Nephron (organoid): ENCODE measurements around the gene IFNA8.
A peak's percentile ranks its signal among the peaks of the same experiment; 100 is the strongest.

ENCODE experiments used
- H3K27ac Mint-ChIP-seq, 3 experiments: 2 replicates each; pipeline ENCODE4 v1.8.0; 2020; ENCODE audit warnings: mixed read lengths in 3 of 3, mild to moderate bottlenecking in 2 of 3, moderate library complexity in 1 of 3
- H3K27me3 Mint-ChIP-seq: 2 replicates; pipeline ENCODE4 v1.8.0; 2021; ENCODE audit warnings: low read depth, mild to moderate bottlenecking, moderate library complexity, mixed read lengths
- H3K36me3 Mint-ChIP-seq: 2 replicates; pipeline ENCODE4 v1.8.0; 2020; ENCODE audit warnings: low read depth, mixed read lengths
- H3K4me1 Mint-ChIP-seq: 2 replicates; pipeline ENCODE4 v1.8.0; 2020; ENCODE audit warnings: mixed read lengths
- H3K4me3 Mint-ChIP-seq, 3 experiments: 2 replicates each; pipeline ENCODE4 v1.8.0; 2020; ENCODE audit warnings: mild to moderate bottlenecking in 3 of 3, mixed read lengths in 3 of 3, moderate library complexity in 2 of 3
- H3K9me3 Mint-ChIP-seq: 2 replicates; pipeline ENCODE4 v1.8.0; 2020; ENCODE audit warnings: mixed read lengths
- TF ChIP-seq, protein P1 (sequence below), 3 experiments: fragments of 200-600 bp; sonication (generic); IDR thresholded peaks; one replicate each; pipeline ENCODE4 v1.5.0; 2021; ENCODE audit warnings: antibody characterized with exemption in 3 of 3; ENCODE audit not compliant: unreplicated experiment in 3 of 3

The IFNA8 gene

DNA sequence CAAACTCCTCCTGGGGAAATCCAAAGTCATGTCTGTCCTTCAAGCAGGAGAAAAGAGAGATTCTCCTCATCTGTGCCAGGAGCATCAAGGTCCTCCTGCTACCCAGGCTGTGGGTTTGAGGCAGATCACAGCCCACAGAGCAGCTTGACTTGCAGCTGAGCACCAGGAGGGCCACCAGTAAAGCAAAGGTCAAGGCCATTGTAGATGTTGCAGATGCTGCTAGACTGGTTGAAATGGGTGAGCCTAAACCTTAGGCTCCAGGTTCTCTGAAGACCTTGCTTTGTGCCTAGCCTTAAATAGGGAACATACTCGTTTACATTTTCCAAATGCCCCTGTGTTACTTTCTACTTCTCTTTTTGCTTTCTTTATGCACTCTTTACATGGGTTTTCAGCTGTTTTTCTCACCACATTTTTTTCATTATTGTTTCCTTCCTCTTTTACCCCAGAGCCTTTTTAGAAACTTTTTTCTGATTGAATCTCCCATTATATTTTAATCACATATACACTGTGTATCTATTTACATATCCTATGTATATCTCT, 23.7 kb upstream of the IFNA8 start, which contains the start of gene IFNA2:
Gene IFNA2 (minus strand): TSS at position 268 of the 540 bp plus-strand sequence. CDS start 69 bp downstream, at position 199.
- Mint-ChIP-seq H3K27ac (no peak within 1 kb of the TSS), H3K4me1 (no peaks in the 10 kb centered on the region), H3K9me3 (no peaks in the 10 kb centered on the region), H3K27me3 (peaks cover 18% of the 10 kb centered on the region), H3K4me3 (no peak within 1 kb of the TSS), H3K36me3 (no peaks in the 10 kb centered on the region)
- TF ChIP-seq, protein P1, sequence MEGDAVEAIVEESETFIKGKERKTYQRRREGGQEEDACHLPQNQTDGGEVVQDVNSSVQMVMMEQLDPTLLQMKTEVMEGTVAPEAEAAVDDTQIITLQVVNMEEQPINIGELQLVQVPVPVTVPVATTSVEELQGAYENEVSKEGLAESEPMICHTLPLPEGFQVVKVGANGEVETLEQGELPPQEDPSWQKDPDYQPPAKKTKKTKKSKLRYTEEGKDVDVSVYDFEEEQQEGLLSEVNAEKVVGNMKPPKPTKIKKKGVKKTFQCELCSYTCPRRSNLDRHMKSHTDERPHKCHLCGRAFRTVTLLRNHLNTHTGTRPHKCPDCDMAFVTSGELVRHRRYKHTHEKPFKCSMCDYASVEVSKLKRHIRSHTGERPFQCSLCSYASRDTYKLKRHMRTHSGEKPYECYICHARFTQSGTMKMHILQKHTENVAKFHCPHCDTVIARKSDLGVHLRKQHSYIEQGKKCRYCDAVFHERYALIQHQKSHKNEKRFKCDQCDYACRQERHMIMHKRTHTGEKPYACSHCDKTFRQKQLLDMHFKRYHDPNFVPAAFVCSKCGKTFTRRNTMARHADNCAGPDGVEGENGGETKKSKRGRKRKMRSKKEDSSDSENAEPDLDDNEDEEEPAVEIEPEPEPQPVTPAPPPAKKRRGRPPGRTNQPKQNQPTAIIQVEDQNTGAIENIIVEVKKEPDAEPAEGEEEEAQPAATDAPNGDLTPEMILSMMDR (IDR thresholded peaks at IDR 0.05; ENCODE audit: unreplicated experiment in 3 of 3), result no peak

DNA sequence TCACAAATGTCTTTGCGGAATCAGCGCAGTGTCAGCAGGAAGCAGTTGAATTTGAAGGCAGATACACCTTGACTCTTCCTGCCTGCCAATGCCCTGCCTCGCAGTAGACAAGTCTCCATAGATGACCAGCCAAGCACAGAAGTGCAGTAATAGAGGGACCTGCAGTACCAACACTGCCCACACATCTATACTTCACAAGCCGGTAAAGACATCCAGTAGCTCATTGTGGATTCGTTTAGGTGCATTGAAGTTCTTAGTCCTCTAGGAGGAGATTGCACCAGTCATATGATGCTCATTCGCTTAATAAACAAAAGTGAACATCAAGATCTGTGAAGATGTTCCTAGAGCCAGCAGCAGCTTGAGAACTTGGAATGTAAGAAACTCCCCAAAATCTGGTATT, 16.6 kb upstream of the IFNA8 start:
- Mint-ChIP-seq H3K4me3 (no peak overlapping the region), H3K4me1 (no peaks in the 10 kb centered on the region), H3K9me3 (no peaks in the 10 kb centered on the region), H3K36me3 (no peaks in the 10 kb centered on the region), H3K27ac (no peak overlapping the region), H3K27me3 (peaks cover 56% of the 10 kb centered on the region)
- TF ChIP-seq, protein P1 (IDR thresholded peaks at IDR 0.05; ENCODE audit: unreplicated experiment in 3 of 3), result peak in 2 of 3 experiments; percentile 19 to 30

DNA sequence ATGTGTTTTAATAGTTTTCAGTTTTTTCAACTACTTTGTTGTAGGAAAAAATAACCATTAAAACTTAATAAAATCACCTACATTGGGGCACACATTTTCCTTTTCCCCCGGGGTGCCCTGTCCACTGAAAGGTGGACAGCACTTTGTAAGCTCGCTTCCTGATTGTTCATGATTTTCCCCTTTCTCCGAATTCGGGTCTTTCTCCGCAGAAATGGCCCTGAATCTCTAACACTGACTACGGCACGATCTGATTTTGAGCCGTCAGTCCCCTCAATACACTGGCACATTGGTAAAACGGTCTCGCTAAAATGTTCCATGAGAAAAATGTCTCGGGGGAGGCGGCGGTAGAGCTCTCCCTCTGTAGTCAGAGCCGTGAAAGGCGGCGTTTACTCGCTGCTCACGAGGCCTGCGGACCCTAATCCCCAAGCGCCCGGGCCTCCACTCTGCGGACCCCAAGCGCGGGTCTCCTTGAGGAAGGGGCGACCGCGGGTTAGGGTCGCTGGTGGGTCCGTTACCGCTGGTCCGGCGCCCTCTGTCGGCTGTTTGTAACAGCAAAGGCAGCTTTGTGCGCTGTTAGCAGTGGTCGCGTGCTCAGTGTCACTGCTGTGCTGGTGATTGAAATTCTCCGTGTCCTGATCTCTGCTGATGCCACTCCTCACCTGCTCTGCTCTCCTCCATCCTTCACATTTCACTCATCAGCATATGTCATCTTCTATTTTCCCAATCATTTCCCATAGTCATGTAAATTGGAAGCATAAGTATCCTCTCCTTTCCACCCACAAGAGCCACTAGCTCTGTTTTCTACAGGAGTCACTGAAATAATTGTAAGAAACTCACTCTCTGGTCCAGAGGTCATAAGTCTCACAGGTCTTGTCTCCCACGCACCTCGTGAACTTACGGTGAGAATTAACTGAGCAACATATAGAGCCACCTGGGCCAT, 12.9 kb upstream of the IFNA8 start:
- Mint-ChIP-seq H3K27me3 (peaks cover 69% of the 10 kb centered on the region), H3K27ac (no peak overlapping the region), H3K36me3 (no peaks in the 10 kb centered on the region), H3K4me1 (no peaks in the 10 kb centered on the region), H3K4me3 (peak overlapping the region; percentile 60 to 74 (median 73)), H3K9me3 (no peaks in the 10 kb centered on the region)
- TF ChIP-seq, protein P1 (IDR thresholded peaks at IDR 0.05; ENCODE audit: unreplicated experiment in 3 of 3), result peak; percentile 73 to 91 (median 88)

DNA sequence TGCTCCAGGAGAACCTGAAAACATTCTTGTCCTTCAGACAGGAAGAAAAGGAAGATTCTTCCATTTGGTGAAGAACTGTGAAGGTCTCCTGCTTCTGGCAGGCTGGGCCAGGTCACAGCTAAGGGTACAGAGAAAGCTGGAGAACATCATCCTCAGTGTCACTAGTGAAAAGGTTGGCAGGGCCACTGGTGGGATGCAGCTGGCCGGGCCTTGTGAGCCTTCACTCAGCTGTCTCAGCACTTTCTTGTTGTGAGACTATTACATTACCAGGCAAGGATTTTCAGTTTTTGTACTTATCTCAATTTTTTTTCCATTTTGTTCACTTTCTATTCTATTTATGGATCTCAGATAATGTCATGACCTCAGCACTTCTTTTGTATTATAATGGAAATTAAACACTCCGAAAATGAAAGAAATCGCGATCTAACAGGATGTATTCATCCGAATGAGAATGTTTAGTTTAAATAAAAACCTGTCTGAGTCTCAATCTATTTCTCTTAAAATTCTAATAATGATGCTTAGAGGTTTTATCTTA, 9.9 kb upstream of the IFNA8 start:
- Mint-ChIP-seq H3K4me1 (no peaks in the 10 kb centered on the region), H3K4me3 (no peak overlapping the region), H3K36me3 (no peaks in the 10 kb centered on the region), H3K27me3 (peaks cover 79% of the 10 kb centered on the region), H3K27ac (no peak overlapping the region), H3K9me3 (no peaks in the 10 kb centered on the region)
- TF ChIP-seq, protein P1 (IDR thresholded peaks at IDR 0.05; ENCODE audit: unreplicated experiment in 3 of 3), result no peak

DNA sequence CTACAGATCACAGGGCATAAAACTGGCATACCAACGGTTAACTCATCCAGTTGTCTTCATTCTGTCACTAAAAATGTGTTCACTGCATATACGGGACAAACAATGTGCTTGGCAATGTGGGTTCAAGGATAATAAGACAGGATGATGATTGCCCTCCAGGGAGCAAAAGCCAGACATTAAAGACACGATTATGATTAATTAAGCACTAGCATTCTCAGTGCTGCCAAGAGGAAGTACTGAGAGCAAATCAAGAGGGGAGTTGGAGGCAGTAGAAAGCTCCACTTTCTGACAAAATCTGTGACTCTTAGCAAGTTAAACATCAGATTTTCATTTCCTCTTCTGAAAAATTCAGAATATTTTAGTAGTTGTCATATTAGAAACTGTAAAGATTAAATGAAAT, 9.0 kb upstream of the IFNA8 start:
- H3K9me3 Mint-ChIP-seq, result no peaks in the 10 kb centered on the region
- H3K4me3 Mint-ChIP-seq, result no peak overlapping the region
- H3K27me3 Mint-ChIP-seq, result peaks cover 85% of the 10 kb centered on the region
- no peak overlapping the region for H3K27ac Mint-ChIP-seq
- no peaks in the 10 kb centered on the region for H3K36me3 Mint-ChIP-seq
- no peaks in the 10 kb centered on the region for H3K4me1 Mint-ChIP-seq
- TF ChIP-seq, protein P1 (IDR thresholded peaks at IDR 0.05; ENCODE audit: unreplicated experiment in 3 of 3), result no peak
